ACHN (cell line): ENCODE results near the gene COA5.

ENCODE experiments used
- DNase-seq: peaks from one replicate; pipeline ENCODE4 v3.0.0-alpha.2; 2015
- in situ Hi-C: cut with HindIII; loops from 2 replicates; pipeline ENCODE4 v1.10.0; 2017; ENCODE audit warnings: low sequenced_read_pairs, low pct_ligation_motif_present, low pct_unique_long_range_greater_than_20kb

COA5 gene, protein sequence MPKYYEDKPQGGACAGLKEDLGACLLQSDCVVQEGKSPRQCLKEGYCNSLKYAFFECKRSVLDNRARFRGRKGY

DNA sequence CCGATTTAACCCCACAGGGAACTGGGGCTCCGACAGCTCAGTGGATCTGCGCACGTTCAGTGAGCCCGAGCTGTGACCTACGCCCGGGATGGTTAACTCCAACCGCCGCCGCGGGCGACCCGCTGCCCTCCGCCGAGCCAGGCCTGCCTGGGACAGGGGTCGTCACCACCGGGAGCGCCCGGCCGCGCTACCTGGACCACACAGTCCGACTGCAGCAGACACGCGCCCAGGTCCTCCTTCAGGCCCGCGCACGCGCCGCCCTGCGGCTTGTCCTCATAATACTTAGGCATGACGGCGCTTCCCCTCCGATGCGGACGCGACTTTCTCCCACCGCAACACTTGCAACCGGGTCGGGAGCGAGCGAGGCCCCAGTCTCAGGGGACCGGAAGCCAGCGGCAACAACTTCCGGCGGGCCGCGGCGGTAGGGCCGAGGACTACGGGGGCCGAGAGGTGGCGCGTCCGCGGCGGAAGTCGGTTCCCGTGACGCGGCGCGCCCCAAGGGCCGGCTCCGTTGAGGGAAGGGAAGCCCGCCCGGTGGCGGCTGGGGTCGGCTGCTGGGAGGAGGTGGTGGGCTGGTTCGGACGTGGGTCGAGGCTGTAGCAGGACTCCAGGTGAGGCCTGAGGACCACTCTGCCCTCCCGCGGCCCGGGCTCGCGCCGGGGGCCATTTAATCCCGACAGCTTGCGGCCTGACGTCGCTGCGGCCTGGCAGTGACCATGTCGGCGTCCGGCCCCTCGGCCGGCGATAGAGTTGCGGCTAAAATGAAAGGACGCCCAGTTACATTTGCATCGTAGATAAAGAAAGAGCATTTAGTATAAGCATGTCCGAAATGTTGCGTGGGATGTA, at the start of gene COA5, which contains the start of gene UNC50:
COA5 (minus strand) TSS at position 397 of the 846 bp plus-strand sequence; CDS start at position 290, 107 bp downstream.
UNC50 (plus strand) TSS at position 474 of the 846 bp plus-strand sequence. CDS start 1,171 bp downstream, outside the sequence.
- in situ Hi-C loops = no loop called here

DNA sequence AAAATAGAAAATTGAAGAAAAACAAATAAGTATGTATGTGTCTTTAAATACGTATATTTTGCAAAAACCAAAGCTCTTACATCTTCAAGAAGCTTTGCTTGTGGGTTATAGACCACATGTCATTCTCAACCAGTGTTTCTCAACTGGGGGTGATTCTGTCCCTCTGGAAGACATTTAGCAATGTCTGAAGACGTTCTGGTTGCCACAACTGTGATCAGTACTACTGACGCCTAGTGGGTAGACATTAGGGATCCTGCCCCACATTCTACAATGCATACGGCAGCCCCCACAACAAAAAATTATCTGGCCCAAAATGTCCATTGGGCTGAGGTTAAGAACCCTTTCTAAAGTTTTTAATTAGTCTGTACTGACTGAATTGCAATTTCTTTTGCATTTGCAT, 48.5 kb upstream of the COA5 start:
- DNase-seq = no peak
- in situ Hi-C loops = no loop called here

More for the DNA sequence above, at the start of gene COA5, which contains the start of gene UNC50:
- peak; percentile 92 for DNase-seq

DNA sequence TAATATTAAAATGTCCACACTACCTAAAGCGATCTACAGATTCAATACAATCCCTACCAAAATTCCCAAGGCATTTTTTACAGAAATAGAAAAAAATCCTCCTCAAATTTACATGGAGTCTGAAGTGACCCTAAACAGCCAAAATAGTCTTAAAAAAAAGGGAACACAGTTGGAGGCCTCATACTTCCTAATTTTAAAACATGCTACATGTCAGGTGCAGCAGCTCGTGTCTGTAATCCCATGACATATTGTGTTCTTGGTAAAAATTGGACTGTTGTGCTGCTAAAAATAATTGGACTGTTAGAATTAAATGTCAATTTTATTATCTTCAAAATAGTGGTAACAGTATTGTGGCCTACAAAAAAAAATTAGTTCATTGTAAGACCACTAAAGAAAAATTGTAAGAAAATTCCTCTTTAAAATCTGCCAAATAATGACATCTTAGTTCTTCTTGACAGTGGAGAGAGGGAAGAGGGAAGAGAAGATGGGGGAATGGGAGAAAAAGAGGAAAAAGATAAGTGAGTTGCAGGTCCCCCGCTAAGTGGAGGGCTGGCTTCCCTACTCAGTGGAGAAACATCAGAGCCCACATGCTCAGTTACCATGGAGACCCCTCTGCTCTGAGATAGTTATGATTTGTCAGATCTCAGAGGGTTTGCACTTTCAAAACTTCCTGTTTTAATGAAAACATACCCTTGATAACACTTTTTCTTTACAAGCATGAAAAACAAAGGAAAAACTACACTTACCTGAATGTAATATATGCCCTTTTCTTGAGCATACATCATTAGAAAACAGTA, 46.6 kb upstream of the COA5 start:
- in situ Hi-C loops = no loop called here
- no peak for DNase-seq

DNA sequence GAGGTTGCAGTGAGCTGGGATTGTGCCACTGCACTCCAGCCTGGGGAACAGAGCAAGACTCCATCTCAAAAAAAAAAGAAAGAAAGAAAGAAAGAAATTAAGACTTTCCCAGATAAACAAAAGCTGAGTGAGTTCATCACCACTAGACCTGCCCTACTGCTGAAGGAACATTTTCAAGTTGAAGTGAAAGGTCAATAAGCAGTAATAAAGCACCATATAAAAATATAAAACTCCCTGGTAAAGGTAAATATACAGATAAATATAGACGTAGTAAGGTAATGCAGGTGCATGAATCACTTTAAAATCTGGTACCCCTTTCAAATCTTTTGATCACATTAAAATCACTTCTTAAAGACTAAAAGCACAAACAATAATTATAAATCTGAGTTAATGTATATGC, 42.7 kb upstream of the COA5 start:
- DNase-seq = no peak
- in situ Hi-C loops = no loop called here

DNA sequence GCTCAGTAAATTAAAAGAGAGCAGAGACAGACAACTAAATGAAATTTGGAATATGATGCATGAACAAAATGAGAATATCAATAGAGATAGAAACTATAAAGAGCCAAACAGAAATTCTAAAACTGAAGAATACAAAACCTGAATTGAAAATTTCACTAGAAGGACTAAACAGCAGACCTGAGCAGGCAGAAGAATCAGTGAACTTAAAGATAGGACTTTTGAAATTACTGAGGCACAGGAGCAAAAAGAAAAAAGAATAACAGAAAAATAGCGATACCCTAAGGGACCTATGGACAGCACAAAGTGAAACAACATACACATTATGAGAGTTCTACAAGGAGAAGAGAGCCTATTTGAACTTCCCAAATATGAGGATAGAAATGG, 41.7 kb upstream of the COA5 start:
- in situ Hi-C loops = no loop called here
- DNase-seq = no peak

DNA sequence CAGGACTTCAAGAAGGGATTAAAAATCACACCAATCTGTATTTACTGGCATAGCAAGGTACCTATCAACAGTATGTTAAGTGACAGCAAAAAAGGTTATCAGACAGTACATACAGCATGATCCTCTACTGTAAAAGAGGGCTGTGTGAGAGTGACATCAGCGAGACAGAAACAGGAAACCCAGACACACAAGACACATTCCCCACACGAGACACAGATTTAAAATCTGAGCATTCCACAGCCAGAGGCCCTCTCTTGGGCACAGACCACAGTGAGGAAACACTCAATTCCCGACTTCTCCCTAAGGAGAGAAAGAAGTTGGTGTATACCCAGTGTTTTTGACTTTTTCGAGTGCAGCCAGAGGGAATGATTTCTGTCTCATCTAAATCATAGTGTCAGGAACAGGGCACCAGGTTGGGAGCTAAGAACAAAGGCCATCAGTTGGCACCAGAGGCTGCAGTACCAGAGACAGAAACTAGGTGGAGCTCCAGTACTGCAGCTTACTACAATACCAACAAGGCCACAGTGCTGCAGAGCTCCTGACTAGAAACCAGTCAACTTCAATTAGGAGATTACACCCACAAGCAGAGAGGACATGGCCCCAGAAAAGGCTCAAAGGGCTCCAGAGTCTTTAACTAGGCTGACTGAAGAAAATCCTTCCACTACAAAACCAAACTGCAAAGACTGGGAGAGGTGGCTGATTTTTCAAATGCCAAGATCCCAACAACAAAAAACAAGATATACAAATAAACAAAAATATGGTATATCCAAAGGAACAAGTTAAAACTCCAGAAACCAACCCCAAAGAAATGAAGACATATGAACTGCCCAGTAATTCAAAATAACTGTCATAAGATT, 41.1 kb upstream of the COA5 start:
- in situ Hi-C loops = no loop called here
- DNase-seq = peak; percentile 82

DNA sequence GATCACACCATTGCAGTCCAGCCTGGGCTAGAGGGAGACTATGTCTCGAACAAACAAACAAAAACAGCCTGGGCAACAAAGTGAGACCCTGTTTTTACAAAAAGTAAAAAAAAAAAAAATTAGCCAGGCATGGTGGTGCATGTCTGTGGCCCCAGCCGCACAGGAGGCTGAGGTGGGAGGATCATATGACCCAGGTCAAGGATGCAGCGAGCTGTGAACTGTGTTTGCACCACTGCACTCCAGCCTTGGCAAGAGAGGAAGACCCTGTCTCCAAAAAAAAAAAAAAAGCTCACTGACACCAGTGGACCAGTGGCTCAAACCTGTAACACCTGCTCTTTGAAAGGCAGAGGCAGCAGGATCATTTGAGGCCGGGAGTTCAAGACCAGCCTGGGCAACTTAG, 40.1 kb upstream of the COA5 start:
- in situ Hi-C loops = no loop called here
- no peak for DNase-seq

DNA sequence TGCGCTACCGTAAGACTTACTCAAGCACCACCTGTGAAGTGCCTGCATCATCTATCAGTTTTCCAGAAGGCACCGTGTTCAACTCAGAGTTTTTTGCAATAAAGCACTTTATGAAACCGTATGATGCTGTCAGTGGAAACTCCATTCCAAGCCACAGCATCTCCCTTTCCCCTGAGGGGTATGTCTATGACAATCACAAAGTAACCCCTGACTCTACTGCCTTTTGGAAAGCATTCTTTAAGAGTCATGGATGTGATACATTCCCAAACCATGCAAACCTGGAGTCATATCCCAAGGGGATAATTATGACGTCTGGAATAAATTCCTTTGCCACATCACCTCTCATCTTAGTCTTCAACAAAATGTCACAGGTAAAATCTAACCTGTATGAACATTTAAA, 39.3 kb upstream of the COA5 start:
- DNase-seq = no peak
- in situ Hi-C loops = no loop called here

DNA sequence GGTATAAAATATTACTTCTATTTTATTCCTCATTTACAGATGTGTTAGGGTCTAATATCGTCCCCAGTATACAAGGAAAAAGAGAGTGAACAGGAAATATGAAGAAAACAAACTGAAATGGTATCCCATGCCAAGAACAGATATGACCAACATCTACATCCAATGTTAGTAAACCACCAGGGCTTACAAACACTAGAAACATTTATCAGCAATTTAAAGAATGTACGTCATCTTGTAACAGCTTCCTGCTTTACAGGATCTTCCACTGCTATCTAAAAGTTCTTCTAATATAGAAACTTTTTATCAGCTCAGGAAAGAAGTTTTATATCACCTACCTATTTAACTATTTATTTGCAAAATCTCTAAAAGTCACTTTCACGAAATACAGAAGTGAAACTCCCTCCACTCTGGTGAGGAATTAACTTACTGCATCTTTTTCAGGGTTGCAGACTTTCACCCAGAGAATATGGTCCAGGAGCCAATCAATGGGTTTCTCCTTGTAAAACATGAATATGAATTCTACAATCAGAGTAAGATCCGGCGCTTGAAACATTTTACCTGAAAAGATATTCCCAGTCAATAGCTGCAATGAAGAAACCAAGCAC, 35.3 kb upstream of the COA5 start:
- DNase-seq = no peak
- in situ Hi-C loops = no loop called here

DNA sequence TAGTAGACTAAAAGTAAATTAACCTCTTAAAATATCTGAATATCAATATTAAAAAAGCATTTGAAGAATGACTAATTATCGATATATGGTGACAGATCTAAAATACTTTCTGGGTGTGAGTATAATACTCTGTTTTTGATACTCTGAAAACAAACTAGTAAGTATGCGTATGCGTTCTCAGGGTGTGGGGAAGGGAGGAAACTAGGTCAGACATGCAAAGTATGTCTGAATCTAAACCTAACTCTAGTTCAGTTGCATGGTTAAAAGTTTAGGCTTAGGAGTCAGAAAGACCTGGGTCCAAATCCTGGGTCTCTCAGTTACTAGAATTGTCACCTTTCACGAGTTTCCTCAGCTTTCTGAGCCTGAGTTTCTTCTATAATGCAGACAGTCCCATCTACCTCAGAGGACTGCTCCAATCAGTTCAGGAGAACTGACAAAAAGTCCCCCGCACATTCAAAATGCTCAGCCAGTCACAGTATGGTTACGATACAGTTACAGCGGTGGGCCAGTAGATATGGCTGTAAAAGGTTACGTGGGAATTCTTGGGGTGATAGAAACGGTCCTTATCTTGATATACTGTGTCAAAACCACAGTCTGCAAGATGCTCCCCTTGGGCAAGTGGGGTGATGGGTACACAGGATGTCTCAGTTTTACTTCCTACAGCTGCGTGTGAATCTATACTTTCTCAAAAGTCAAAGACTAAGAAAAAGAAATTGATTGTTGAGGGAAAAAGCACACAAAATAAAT, 29.3 kb upstream of the COA5 start:
- no peak for DNase-seq
- in situ Hi-C loops = no loop called here

DNA sequence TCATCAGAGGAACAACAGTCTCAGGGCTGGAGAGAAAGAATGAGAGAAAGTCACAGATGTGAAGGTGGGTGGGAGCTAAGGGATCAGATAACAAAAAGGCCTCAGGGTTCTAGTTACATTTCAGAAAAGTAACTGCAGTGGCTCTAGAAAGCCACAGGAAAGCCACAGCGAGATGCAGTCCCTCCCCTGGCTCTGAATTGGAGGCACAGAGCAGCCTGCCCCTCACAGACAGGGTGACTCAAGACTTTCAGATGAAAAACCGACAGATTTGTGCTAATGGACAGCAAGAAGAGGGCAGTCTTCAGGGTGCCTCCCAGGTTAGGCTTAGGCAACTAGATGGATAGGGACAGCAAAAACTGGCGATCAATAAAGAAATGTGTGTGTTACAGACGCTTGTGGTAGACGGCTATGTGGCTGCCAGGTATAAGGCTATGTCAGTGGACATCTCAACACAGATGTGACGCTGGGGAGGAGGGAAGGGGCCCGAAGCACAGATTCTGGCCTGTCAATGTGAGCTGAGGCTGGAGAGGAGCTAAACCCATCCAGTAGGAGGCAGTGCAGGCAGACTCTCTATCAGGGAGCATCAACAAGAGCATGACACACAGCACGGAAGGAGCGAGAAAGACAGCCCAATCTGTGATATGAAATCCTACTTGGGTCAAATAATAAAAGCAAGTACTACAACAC, 26.2 kb upstream of the COA5 start:
- peak; percentile 46 for DNase-seq
- in situ Hi-C loops = no loop called here

DNA sequence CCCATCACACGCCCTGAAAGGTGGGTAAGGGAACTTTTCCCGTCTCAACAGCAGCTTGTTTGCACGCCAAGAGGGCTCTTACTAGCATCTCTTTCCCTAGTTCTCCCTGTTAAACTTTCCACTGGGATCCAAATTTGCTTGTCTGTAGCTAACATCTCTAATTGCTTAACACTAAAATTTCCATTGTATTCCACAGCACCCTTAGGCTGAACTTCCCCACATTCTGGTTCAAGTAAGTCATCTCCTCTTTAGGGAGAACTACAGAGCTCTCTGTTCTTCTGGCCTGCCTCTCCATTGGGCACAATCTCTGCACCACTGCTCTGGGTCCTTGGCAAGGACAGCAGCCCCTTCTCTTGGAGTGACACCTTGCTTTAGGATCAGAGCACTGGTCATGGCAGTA, 24.0 kb upstream of the COA5 start:
- DNase-seq = no peak
- in situ Hi-C loops = no loop called here

DNA sequence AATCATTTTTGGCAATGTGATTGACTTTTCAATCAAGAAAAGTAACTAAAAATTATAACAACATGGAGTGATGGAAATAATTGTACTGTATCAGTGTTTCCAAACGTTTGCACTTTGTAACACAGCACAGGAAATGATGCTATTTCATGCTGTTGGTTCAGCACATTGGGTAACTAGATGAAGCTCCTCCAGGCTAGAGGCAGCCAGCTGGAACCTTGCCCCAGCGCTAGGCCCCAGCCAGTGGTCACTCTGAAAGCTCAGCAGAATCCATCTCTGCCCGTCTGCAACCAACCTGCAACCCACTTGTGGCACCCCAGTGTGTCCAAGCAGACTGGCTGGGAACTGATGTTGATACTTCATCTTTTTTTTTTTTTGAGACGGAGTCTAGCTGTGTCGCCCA, 15.3 kb upstream of the COA5 start:
- DNase-seq = no peak
- in situ Hi-C loops = no loop called here

DNA sequence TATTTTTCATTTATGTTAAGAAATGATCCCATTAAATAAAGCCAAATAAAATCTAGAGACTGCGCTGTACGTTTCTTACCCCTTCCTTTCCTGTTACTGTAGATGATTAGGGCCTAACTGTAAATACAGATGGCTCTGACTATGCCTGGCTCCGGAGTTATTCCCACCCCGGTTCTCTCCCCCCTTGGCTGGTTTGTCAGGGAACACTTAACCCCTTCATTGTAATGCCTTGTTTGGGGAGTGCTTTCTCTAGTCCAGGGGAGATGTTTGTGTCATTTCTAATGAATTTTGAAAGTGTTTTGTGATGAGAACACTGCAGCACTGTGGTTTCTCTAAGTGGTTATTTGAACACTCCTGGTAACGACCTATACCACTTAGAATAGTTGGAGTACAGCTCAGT, 8.8 kb upstream of the COA5 start:
- in situ Hi-C loops = no loop called here
- DNase-seq = no peak

DNA sequence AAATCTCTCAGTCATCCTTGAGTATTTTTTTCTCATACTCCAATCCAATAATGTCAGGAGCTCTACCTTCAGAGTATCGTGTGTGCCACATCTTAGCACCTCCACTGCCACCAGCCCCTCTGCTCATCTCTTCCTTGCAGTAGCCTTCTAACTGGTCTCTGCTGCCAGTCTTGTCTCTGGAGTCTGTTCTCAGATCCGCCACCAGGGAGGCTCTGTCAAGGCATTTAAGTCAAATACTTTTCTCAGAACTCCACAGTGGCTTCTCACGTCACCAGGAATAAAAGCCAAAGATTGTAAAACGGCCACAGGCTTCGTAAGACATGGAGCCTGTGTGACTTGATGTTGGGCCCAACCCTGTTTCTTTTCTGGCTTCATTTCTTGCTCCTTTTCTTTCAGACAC, 7.2 kb upstream of the COA5 start:
- DNase-seq = no peak
- in situ Hi-C loops = no loop called here

DNA sequence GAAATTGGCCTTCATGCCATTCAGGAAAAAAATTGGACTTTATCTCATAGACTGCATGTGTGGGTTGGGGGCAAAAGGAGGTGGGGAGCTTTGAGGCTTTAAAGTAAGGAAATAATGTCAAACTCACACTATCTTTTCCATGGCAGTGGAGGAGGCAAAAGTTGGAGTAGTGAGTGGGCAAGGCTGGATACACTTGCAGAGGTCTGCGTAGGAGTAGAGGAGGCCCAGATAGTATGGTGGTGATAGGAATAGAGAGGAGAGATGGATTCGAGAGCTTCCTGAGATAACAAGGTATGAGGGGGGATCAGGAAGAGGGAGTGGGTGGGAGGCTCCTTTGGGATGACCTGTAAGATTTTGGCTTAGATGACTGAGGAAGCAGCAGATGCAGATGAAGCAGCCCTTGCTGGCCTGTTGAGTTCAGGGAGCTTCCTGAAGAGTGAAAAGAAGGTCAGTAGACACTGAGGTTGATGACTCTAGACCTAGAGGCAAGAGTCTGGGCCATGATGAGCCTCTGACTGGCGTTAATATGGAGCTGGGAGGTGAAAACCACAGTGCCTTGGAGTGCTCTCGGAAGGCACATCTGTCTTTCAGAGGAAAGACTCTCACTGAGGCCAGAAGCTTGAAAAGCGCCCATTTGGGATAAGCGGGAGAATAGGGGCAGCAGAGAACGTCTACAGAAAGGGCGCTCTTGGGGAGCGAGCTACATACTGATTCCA, 5.9 kb upstream of the COA5 start:
- in situ Hi-C loops = no loop called here
- no peak for DNase-seq
